Effector memory CD4-positive, alpha-beta T cell (primary cell): ENCODE results near the gene PALLD.
"Not testable (repeated sequence)": the region's sequence is repeated elsewhere in the genome, so short reads cannot be mapped to it uniquely, and the experiment has no call there.

Experiments used
- DNase-seq, 3 donors: peaks; one replicate each; pipeline ENCODE4 v3.0.0-alpha.2; 2020
- H3K27ac ChIP-seq: 2 replicates; pipeline ENCODE4 v1.7.0; 2013; ENCODE audit warnings: mild to moderate bottlenecking, low read length, moderate library complexity; ENCODE audit not compliant: insufficient read depth, poor library complexity, severe bottlenecking
- H3K27me3 ChIP-seq: replicated peaks from 2 replicates; pipeline ENCODE4 v1.7.0; 2013; ENCODE audit warnings: mild to moderate bottlenecking, low read length; ENCODE audit not compliant: insufficient read depth, control insufficient read depth, poor library complexity, severe bottlenecking
- H3K36me3 ChIP-seq: 2 replicates; pipeline ENCODE4 v1.7.0; 2013; ENCODE audit warnings: mild to moderate bottlenecking, low read length, moderate library complexity; ENCODE audit not compliant: control insufficient read depth, insufficient read depth
- H3K4me1 ChIP-seq: 2 replicates; pipeline ENCODE4 v1.7.0; 2013; ENCODE audit warnings: low read length, mild to moderate bottlenecking; ENCODE audit not compliant: control insufficient read depth, insufficient read depth, poor library complexity, severe bottlenecking
- H3K4me3 ChIP-seq: 2 replicates; pipeline ENCODE4 v1.7.0; 2013; ENCODE audit warnings: low read length, low read depth, mild to moderate bottlenecking; ENCODE audit not compliant: insufficient read depth, poor library complexity, severe bottlenecking
- H3K9me3 ChIP-seq: 2 replicates; pipeline ENCODE4 v1.7.0; 2013; ENCODE audit warnings: mild to moderate bottlenecking, low read length, moderate library complexity; ENCODE audit not compliant: control insufficient read depth

PALLD gene

GRCh38 chr4:168930413-168931196 lies 433.8 kb downstream of the PALLD start:
- Histone ChIP-seq H3K4me3 (no peak overlapping the region), H3K4me1 (no peaks in the 10 kb centered on the region), H3K27ac (no peak overlapping the region), H3K36me3 (no peaks in the 10 kb centered on the region), H3K27me3 (no peaks in the 10 kb centered on the region), H3K9me3 (no peaks in the 10 kb centered on the region)
- DNase-seq: no peak

GRCh38 chr4:168931215-168931650 lies 434.4 kb downstream of the PALLD start:
- no peaks in the 10 kb centered on the region for H3K36me3 ChIP-seq
- no peaks in the 10 kb centered on the region for H3K4me1 ChIP-seq
- no peaks in the 10 kb centered on the region for H3K9me3 ChIP-seq
- no peak overlapping the region for H3K27ac ChIP-seq
- H3K27me3 ChIP-seq: no peaks in the 10 kb centered on the region
- H3K4me3 ChIP-seq: no peak overlapping the region
- DNase-seq: no peak

DNA sequence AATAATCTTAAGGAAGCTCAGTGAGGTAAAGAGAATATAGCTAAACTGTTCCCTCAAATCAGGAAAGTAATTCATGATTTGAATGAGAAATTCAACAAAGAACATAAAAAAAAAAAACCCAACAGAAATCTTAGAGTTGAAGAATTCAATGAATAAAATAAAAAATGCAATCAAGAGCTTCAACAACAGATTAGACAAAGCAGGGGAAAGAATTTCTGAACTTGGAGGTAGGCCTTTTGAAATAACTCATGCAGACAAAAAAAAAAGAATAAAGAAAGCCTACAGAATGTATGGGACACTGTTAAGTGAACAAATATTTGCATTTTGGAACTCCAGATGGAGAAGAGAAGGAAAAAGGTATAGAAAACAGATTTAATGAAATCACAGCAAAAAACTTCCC lies 435.3 kb downstream of the PALLD start:
- H3K27ac ChIP-seq: no peak overlapping the region
- H3K9me3 ChIP-seq: no peaks in the 10 kb centered on the region
- DNase-seq: no peak
- H3K27me3 ChIP-seq: no peaks in the 10 kb centered on the region
- H3K36me3 ChIP-seq: no peaks in the 10 kb centered on the region
- no peaks in the 10 kb centered on the region for H3K4me1 ChIP-seq
- H3K4me3 ChIP-seq: no peak overlapping the region

GRCh38 chr4:168933423-168933822 lies 436.6 kb downstream of the PALLD start:
- Histone ChIP-seq H3K4me1 (no peaks in the 10 kb centered on the region), H3K27me3 (no peaks in the 10 kb centered on the region), H3K4me3 (no peak overlapping the region), H3K9me3 (no peaks in the 10 kb centered on the region), H3K36me3 (no peaks in the 10 kb centered on the region), H3K27ac (no peak overlapping the region)
- DNase-seq: no peak

- not testable (repeated sequence) for H3K27me3 ChIP-seq, H3K9me3 ChIP-seq, DNase-seq, H3K4me1 ChIP-seq, H3K36me3 ChIP-seq, H3K4me3 ChIP-seq, H3K27ac ChIP-seq
Observed at GRCh38 chr4:168937473-168937872, 440.6 kb downstream of the PALLD start.

DNA sequence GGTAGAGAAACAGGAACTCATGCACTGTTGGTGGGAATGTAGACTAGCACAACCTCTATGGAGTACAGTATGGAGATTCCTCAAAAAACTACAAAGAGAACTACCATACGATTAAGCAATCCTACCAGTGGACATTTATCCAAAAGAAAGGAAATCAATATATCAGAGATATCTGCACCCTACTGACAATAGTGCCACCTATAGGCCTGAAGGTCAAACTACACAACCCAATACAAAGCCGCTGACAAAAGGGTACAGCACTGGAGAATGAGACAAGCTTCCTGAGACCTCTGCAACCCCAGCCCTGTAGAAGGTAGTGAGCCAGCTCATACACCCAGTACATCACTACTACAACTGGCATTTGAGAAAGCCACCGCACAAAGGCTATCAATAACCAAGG lies 446.1 kb downstream of the PALLD start:
- Histone ChIP-seq H3K9me3 (no peaks in the 10 kb centered on the region), H3K27ac (no peak overlapping the region), H3K27me3 (no peaks in the 10 kb centered on the region), H3K4me3 (no peak overlapping the region), H3K36me3 (no peaks in the 10 kb centered on the region), H3K4me1 (no peaks in the 10 kb centered on the region)
- no peak for DNase-seq

- Histone ChIP-seq H3K4me1 (no peaks in the 10 kb centered on the region), H3K4me3 (no peak overlapping the region), H3K27ac (no peak overlapping the region), H3K27me3 (no peaks in the 10 kb centered on the region), H3K9me3 (no peaks in the 10 kb centered on the region), H3K36me3 (no peaks in the 10 kb centered on the region)
- DNase-seq: no peak
Observed at GRCh38 chr4:168945291-168945690, 448.4 kb downstream of the PALLD start.

DNA sequence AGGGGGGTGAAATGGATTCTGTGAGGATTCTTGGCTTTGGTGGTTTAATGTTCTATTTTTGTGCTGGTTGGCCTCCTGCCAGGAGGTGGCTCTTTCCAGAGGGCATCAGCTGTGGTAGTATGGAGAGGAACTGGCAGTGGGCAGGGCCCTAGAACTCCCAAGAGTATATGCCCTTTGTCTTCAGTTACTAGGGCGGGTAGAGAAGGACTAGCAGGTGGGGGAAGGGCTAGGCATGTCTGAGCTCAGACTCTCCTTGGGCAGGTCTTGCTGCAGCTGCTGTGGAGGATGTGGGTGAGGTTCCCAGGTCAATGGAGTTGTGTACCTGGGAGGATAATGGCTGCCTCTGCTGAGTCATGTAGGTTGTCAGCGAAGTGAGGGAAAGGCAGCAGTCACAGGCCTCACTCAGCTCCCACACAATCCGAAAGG lies 456.0 kb downstream of the PALLD start:
- H3K4me1 ChIP-seq, H3K9me3 ChIP-seq, H3K27me3 ChIP-seq, H3K4me3 ChIP-seq, H3K36me3 ChIP-seq, DNase-seq, H3K27ac ChIP-seq: not testable (repeated sequence)

GRCh38 chr4:168955674-168956073 lies 458.8 kb downstream of the PALLD start:
- Histone ChIP-seq H3K4me3 (no peak overlapping the region), H3K36me3 (no peaks in the 10 kb centered on the region), H3K27me3 (no peaks in the 10 kb centered on the region), H3K4me1 (no peaks in the 10 kb centered on the region), H3K9me3 (no peaks in the 10 kb centered on the region), H3K27ac (no peak overlapping the region)
- no peak for DNase-seq

DNA sequence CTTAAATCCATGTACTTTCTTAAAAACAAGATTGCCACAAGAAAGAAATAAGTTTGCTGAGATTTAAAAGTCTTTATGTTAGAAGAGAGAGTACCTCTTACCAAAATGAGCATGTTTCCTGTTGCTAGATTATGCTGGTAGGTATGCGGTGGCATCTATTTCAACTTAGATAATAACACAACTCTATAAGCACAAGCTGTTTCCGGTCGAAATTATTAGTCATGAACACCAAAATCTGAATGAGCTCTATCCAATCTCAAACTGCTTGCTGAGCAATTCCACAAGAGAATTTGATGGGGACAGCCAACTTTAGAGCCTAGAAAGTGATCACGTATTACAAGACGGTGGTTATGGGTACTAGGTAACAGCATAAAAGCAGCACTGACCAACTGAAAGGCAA lies 463.9 kb downstream of the PALLD start:
- Histone ChIP-seq H3K4me1 (no peaks in the 10 kb centered on the region), H3K9me3 (no peaks in the 10 kb centered on the region), H3K36me3 (no peaks in the 10 kb centered on the region), H3K4me3 (no peak overlapping the region), H3K27me3 (no peaks in the 10 kb centered on the region), H3K27ac (no peak overlapping the region)
- DNase-seq: no peak
